NCI-H460 (cell line): ENCODE data around the gene RFC5. TPM values are rescaled to one million over a fixed set of nuclear protein-coding genes. Genes with fewer than 3 reads are reported as not detected.
"Not testable (repeated sequence)": the region's sequence is repeated elsewhere in the genome, so short reads cannot be mapped to it uniquely, and the experiment has no call there.

Source experiments
- DNase-seq: peaks from one replicate; pipeline ENCODE4 v3.0.0-alpha.2; 2016; ENCODE audit warnings: low read depth; ENCODE audit errors: extremely low read depth
- polyA plus RNA-seq: library from polyadenylated mRNA; depleted of rRNA; stranded (reverse); fragments of >200 nt; gene quantifications from 2 replicates; pipeline ENCODE4 v1.2.3, GENCODE V29; 2014; cell fraction: nucleus; rRNA removed
- total RNA-seq: library from RNA; depleted of rRNA; stranded (reverse); fragments of >200 nt; shearing (Covaris generic); gene quantifications from 2 replicates; pipeline ENCODE4 v1.2.3, GENCODE V29; 2014; rRNA removed

Gene RFC5, protein sequence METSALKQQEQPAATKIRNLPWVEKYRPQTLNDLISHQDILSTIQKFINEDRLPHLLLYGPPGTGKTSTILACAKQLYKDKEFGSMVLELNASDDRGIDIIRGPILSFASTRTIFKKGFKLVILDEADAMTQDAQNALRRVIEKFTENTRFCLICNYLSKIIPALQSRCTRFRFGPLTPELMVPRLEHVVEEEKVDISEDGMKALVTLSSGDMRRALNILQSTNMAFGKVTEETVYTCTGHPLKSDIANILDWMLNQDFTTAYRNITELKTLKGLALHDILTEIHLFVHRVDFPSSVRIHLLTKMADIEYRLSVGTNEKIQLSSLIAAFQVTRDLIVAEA
- 39.8 and 40.7 TPM in 2 replicates for total RNA-seq
- 64.9 and 85.8 TPM in 2 replicates for polyA plus RNA-seq

DNA sequence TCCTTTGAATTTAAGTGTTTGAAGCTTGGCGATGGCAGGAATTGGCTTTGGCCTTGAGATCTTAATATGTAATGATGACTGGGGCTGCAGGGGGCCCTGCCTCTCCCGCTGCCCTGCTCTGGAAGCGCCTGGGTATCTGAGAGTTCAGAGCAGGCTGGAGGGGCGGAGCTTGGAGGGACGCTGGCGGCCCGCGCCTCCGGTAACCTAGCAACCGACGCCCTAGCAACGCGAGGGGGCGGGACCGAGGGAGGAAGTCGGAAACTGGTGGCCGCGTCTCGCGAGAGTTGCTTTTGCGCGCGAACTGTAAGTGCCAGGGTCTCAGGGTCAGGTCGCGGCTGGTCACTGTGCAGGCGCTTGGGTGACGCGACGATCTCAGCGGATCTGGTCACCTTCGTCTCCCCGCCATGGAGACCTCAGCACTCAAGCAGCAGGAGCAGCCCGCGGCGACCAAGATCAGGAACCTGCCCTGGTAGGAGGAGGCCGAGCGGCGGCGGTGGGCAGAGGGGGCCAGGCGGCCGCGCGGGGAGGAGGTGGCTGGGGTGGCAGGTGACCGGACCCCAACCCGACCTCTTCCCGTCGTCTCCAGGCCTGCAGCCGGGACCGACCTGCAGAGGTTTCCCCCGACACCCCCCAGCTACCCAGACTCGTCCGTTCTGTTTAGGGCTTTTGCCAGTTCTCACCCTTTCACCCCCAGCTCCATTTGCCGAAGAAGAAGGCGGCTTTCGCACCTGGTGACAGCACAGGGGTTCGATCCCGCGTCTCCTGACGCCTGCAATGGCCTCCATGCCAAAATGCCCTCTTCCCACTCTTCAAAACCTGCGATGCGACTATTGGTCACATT lies at the start of gene RFC5:
Gene RFC5 (plus strand): TSS at position 280 of the 841 bp plus-strand sequence. CDS start 125 bp downstream, at position 405.
- peak; percentile 97 for DNase-seq

DNA sequence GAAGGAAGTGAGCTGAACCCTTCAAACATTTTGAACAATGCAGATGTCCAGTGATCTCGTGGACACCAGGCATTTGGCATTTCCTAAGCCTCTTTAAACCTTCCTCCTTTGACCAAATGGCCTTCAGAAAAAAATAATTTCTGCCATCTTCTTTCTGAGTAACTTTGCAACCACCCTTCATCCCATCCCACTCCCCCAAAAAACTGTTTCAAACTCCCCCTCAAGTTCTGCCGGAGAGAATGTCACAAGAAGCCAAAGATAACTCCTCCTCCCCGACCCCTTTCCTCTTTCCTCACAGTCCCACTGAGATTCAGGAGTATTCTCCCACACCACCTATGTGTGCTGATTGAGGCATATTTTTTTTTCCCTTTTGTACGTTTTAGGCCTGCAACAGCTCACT lies 49.5 kb upstream of the RFC5 start:
- DNase-seq: no peak

DNA sequence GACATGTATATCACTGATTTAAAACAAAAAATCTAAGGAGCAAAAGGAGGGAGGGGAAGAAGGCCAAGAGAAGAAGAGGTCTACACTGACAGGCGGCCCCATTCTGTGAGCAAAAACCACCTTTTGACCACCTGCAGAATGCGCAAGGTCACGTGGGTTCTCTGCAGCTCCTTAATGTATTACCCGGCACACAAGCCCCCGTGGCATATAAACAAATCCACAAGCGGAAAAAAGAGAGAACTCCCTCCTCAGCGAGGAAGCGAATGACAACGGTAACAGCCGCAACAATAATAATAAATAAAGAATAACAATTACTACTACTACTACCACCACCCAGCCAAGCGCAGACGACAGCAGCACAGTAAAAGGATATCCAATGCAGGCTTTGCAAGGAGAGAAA lies 49.0 kb upstream of the RFC5 start:
- DNase-seq: no peak

DNA sequence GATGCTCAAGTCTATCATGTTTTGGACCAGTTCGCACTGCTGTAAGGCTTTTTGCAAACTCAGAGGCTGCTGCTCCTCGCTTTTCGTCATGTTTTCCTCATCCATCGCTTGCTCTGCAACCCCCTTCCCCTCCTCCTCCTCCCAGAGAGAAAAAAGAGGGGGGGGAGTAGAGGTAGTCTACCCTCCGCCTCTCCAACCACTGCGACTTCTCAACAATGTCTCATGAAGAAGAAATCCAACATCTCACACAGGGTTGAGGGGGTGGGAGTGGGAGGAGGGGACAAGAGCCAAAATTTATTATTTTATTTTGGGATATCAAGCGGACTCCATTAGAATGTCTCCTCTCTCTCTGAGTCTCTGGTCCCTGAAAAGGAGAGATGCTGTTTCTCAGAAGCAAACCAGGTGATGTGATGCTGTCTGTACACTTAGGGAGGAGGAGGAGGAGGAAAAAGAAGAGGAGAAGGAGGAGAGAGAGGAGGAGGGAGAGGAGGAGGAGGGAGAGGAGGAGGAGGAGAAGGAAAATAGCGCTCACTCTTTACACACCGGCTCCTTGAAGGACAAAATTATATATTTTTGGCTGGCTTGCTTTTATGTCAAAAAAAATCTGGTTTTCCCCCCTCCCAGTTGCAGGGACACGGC lies 48.2 kb upstream of the RFC5 start:
- no peak for DNase-seq

DNA sequence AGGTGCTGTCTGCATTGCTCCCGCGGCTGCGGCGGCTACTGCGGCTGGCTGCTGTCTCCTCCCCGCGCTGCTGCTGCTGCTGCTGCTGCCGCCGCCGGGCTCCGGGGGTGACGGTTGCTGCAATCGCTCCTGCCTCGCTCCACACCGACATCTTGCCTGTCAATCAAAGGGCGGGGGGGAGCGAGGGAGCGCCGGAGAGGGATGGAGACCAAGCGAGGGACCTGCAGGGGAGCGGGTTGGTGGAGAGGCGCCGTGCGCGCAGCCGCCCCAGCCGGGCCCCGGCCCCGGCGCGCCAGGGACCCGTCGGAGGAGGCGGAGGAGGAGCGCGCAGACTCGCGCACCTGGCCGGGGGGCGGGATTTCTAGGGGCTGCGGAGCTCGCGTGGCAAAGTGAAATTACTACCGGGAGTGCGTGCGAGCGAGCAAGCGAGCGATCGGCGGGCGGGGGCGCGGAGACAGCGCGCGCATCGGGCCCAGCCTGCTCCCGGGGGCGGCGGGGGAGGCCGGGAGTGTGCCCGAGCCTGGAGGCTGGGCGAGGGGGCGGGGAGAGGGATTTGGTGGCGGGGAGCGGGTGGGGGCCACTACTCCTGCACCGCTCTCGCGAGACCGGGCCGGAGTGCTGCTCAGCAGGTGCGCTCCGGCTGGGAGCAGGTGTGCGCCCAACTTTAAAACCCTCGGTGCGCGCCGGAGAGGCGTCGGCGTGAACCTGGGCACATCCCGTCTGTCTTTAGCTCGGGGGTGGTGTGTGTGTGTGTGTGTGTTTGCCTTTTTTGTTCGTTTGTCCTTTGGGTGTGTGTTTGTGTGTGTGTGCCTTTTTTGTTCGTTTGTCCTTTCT lies 47.5 kb upstream of the RFC5 start, which contains the start of gene KSR2:
Gene KSR2 (minus strand): TSS at position 165 of the 834 bp plus-strand sequence. CDS start 735 bp downstream, outside the sequence.
- DNase-seq: peak; percentile 11

DNA sequence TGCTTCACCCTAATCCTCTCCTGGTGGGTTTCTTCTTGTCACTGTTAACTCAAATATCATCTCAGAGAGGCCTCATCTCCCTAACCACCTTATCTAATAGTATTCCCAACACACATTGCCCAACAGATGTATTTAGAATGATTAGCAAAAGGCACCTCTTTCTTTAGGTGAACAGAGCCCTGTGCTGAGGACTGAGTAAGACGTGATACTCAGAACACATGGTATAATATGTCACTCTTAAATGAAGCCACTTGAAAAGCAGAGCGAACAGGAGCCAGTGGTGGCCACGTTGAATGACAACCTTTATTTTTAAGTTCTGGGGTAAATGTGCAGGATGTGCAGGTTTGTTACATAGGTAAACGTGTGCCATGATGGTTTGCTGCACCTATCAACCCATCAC lies 46.2 kb upstream of the RFC5 start:
- DNase-seq: no peak

DNA sequence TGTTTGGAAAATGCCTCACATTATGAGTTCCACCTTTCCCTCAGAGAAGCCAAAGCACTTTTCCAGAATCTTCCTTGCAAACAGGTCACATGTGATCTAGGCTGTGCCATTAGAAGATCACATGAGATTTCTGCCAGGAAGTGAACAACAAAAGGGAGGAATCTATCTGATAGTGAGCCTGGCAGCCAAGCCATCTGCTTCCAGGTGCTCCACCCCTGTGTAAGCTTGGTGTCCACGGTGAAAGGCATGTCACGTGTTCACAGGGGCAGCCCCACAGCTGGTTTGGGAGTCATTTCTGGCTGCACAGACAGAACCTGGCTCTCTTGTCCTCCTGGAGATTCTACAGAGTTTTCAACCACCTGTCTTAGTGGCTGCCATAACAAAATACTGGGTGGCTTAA lies 44.2 kb upstream of the RFC5 start:
- DNase-seq: no peak

DNA sequence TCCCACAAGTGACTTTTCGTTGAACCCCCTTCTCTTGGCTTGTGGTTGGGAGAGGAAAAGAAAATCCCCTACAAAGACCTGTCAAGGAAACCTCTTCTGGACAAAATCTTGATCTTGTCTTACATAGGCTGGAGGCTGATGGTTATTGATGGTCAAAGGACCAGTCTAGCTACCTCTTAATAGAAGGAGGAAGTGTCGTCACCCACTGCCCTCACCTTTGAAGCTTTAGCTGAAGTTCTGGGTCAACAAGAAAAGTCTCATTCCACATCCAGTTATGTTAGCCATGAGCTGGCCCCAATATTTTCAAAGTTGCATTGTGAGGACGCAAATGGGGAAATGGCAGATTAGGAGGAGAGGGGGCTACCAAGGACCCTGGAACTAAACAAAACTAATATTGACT lies 41.5 kb upstream of the RFC5 start:
- DNase-seq: no peak

DNA sequence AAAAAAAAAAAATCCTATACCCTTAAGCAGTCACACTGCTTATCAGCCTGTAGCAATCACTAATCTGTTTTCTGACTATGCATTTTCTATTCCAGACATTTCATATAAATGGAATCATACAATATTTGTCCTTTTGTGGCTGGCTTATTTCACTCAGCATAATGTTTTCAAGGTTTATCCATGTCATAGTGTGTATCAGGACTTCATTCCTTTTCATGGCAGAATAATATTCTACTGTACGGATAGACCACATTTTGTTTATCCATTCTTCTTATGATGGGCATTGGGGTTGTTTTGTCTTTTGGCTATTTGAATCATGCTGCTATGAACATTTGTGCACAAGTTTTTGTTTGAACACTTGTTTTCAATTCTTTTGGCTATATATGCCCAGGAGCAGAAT lies 39.1 kb upstream of the RFC5 start:
- no peak for DNase-seq

DNA sequence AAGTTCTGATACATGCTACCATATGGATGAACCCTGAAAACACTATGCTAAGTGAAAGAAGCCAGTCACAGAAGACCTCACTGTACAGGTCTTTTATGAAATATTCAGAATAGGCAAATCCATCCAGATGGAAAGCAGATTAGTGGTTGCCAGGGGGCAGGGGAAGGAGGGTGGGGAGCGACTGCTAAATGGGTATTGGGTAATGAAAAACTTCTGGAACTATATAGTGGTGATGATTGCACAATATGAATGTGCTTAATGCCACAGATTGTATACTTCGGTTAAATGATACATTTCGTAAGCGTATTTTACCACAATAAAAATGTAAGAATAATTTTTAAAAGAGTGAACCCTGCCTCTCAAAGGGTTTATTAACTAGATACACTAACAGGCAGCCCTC lies 35.9 kb upstream of the RFC5 start:
- no peak for DNase-seq

DNA sequence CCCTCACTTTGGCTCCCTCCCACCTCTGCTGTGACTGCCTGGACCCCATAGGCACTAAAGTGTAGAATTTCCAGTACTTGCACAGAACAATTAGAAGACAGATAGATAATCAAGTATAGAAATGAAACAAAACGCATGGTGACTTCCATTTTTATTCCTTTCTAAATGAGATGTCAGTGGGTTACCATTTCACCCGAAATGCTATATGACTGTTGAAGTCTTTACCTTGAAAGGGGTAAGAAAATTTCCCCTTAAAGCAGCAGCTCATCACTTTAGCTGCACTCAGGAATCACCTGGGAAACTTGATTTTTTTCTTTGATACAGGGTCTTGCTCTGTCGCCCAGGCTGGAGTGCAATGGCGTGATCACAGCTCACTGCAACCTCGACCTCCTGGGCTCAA lies 35.2 kb upstream of the RFC5 start:
- DNase-seq: no peak

DNA sequence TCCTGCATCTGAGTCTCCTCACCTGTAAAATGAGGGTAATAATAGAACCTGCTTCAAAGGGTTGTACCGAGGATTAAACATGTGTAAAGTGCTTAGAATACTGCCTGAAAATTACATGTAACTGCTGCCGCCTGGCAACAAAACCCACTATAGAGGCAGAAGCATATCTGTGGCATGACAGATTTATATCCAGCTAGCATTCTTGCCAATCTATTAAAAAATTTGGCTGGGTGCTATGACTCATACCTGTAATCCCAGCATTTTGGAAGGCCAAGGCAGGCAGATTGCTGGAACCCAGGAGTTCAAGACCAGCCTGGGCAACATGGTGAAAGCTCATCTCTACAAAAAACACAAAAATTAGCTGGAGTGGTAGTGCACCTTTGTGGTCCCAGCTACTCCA lies 31.3 kb upstream of the RFC5 start:
- DNase-seq: no peak

DNA sequence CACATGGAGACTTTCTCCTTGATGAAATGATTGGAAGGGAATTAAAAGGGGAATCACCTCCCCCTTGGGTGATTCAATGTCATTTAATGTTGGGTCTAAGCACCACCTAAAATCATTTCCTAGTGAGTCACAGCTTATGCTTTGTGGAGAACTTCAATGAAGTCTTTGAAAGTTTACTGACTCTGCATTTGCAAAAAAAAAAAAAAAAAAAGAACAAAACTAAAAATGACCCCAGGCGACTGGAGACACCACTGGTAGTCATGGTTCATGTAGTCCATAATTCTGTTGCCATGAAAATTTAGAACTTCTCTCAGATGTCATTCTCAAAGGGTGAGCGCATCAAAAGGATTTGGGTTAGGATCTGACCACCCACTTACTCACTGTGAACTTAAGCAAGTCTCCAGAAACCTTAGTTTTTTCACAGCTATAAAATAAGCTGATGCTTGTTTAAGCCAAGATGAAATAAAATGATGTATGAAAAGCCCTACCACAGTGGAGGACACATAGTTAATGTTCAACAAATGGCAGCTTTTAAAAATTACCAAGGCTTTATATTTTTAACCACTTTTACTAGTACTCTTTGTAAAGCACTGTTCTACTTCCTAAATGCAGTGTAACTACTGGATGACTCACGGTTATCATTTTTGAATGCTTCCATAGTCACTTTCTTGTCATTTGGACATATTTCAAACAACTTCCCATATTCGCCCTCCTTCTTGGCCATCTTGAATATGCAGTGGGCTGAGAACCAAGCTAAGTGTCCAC lies 29.6 kb upstream of the RFC5 start:
- DNase-seq: no peak

DNA sequence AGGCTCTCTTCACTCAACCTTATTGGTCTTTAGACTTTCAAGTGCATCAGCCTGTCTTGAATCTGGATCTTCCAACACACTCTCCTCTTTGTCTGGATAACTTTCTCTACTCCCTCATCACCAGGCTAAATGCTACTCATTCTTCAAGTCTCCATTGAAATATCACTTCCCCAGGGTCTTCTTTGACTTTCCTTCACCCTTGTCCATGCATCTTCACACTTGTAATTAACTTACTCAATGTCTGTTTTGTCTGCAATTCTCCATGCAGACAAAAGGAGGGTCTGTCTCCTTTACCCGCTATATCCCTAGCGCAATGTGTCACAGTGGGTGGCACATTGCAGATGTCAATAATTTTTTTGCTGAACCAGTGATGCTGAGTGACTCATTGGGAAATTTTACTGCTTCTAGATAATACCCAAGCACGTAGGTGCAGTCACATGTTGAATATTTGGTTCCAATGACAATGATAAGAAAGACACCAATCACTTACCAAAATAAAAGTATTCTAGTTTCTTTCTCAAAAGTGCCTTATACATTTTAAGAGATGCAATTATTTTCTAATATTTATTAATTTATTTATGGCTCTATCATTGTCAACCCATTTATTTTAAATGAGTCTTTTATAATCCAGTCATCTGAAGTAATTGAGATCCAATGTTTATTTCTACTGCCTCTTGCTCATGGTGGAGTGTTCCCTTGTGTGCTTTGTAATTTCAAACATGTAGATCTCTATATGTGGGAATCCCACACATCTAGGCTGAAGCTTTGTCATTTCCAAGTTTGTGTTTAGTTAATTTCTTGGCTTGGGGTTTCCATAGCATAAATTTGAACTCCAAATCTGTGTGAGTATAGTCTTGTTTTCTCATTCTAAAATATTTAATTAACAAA lies 21.7 kb upstream of the RFC5 start:
- DNase-seq: no peak

DNA sequence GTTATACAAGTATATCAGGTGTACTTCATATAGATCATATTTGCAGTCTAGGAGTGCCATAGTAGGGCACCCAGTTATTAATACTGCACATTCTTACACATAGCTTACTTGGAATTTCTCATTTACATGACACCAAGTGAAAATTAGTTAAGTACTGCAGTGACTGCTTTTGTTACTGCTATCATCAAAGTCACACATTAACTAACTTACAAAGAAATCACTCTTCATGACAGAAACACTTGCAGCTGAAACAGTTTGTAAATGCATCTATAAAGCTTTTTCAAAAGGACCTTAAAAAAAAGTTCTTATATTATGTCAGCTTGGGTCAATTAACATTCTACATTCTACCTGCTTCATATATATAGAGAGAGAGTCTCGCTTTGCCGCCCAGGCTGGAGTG lies 17.8 kb upstream of the RFC5 start:
- no peak for DNase-seq

DNA sequence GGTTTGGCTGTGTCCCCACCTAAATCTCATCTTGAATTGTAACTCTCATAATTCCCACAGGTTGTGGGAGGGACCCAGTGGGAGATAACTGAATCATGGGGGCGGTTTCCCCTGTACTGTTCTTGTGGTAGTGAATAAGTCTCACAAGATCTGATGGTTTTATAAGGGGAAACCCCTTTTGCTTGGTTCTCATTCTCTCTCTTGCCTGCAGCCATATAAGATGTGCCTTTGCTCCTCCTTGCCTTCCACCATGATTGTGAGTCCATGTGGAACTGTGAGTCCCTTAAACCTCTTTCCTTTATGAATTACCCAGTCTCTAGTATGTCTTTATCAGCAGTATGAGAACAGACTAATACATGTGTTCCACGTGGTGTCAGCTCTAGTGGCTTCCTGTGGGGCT lies 16.7 kb upstream of the RFC5 start:
- DNase-seq: not testable (repeated sequence)

DNA sequence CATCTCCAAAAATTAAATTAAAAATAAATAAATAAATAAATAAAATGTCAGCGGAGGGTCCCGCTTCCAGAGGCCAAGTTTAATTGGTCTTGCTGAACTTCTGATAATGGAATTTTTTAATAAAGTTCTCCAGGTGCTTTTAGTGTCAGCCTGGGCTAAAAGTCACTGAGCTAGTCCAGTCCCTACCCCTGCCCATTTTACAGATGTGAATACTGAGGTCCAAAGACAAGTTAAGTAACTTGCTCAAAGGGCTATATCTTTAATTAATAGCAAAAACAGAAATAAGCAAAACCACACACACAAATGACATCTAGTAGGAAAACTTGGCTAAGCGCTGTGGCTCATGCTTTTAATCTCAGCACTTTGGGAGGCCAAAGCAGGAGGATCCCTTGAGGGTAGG lies 5.6 kb upstream of the RFC5 start:
- DNase-seq: no peak

DNA sequence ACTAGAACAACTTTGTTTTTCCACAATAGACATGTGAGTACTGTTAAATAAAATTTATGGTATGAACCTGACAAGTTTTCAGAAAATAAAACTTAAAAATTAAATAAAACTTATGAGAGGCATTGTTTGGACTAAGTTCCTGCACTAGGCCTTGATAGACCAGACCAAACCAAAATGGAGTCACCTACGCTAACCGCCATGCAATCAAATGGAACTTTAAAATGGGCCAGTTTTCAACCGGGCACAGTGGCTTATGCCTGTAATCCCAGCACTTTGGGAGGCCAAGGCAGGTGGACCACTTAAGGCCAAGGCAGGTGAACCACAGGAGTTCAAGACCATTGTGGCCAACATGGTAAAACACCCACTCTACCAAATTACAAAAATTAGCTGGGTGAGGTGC lies 5.1 kb upstream of the RFC5 start:
- no peak for DNase-seq

DNA sequence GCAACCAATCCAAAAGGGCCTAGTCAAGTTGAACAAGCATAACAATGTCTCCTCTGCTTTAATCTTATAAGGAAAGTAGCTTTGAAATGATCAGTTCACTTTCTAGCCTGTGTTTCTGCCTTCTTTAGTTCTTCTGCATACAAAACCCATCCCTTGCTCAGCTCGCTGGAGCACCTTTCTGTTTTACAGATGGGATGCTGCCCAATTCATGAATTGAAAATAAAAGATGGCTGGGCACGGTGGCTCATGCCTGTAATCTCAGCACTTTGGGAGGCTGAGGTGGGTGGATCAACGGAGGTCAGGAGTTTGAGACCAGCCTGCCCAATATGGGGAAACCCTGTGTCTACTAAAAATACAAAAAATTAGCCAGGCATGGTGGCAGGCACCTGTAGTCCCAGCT lies 4.5 kb upstream of the RFC5 start:
- DNase-seq: no peak
